ENCODE results near the gene BPIFB1.
A peak's percentile ranks its signal among the peaks of the same experiment; 100 is the strongest.

Gene BPIFB1

GRCh38 chr20:33291830-33292355, 8.9 kb downstream of the BPIFB1 start:
- no peaks in the 10 kb centered on the region for H3K36me3 ChIP-seq (ENCODE audit: control insufficient read depth in 2 of 2, insufficient read depth in 1 of 2, low read length in 2 of 2)
- no peaks in the 10 kb centered on the region for H3K4me1 ChIP-seq (ENCODE audit: control insufficient read depth, insufficient read depth, low read length)
- H3K4me3 ChIP-seq (ENCODE audit: low read depth, low read length): no peak overlapping the region
- no peak overlapping the region for H3K27ac ChIP-seq (ENCODE audit: extremely low read depth, low read depth, low read length)
- ChIA-PET POLR2A (no interaction called here), CTCF (interaction anchor here (0.7 to 5.5 kb wide), 19 partner anchors 9 to 435 kb away, joined by 3 to 73 read pairs (median 4); partner anchors contain the start of gene BPIFB1)
- TF ChIP-seq ZNF654 (tag by site-specific recombination; IDR thresholded peaks at IDR 0.05; ENCODE audit: low read depth) (peak; percentile 29), CTCF (tag by site-specific recombination; IDR thresholded peaks at IDR 0.05) (peak; percentile 60; the same call in 1 of the 2 replicates), ZBTB8A (tag by site-specific recombination; IDR thresholded peaks at IDR 0.05) (no peak)
- no peaks in the 10 kb centered on the region for H3K9me3 ChIP-seq (ENCODE audit: control insufficient read depth, insufficient read depth, low read depth, low read length)

- ChIA-PET CTCF (interaction anchor here (0.6 to 1.5 kb wide), 6 partner anchors 7 to 622 kb away, joined by 3 to 6 read pairs (median 3); no protein-coding TSS in a partner anchor), POLR2A (no interaction called here)
- no peak overlapping the region for H3K27ac ChIP-seq (ENCODE audit: extremely low read depth, low read depth, low read length)
- TF ChIP-seq ZBTB48 (tag by site-specific recombination; IDR thresholded peaks at IDR 0.05) (no peak), ZNF202 (tag by site-specific recombination; IDR thresholded peaks at IDR 0.05; ENCODE audit: borderline replicate concordance) (no peak), ZNF785 (tag by site-specific recombination; IDR thresholded peaks at IDR 0.05) (no peak), ZNF518A (tag by site-specific recombination; conservative IDR thresholded peaks at IDR 0.05; ENCODE audit: low read depth) (no peak), EGR2 (tag by site-specific recombination; IDR thresholded peaks at IDR 0.05; ENCODE audit: low read depth) (no peak), HOXA7 (CRISPR knock-in tag; IDR thresholded peaks at IDR 0.05; ENCODE audit: borderline replicate concordance) (no peak), ZNF366 (tag by site-specific recombination; conservative IDR thresholded peaks at IDR 0.05) (no peak), ZNF670 (tag by site-specific recombination; IDR thresholded peaks at IDR 0.05; ENCODE audit: low read depth) (no peak), ZNF48 (tag by site-specific recombination; IDR thresholded peaks at IDR 0.05) (no peak)
- no peaks in the 10 kb centered on the region for H3K36me3 ChIP-seq (ENCODE audit: control insufficient read depth in 2 of 2, insufficient read depth in 1 of 2, low read length in 2 of 2)
- no peak overlapping the region for H3K4me3 ChIP-seq (ENCODE audit: low read depth, low read length)
- no peaks in the 10 kb centered on the region for H3K4me1 ChIP-seq (ENCODE audit: control insufficient read depth, insufficient read depth, low read length)
- no peaks in the 10 kb centered on the region for H3K9me3 ChIP-seq (ENCODE audit: control insufficient read depth, insufficient read depth, low read depth, low read length)
Observed at GRCh38 chr20:33296206-33296605, 13.2 kb downstream of the BPIFB1 start.

- POLR2A ChIA-PET: no interaction called here
- CTCF ChIA-PET: interaction anchor here (0.9 to 3.0 kb wide), 6 partner anchors 9 to 180 kb away, joined by 4 to 26 read pairs (median 6); no protein-coding TSS in a partner anchor
- H3K4me3 ChIP-seq (ENCODE audit: low read depth, low read length): no peak overlapping the region
- no peak overlapping the region for H3K27ac ChIP-seq (ENCODE audit: extremely low read depth, low read depth, low read length)
- no peaks in the 10 kb centered on the region for H3K36me3 ChIP-seq (ENCODE audit: control insufficient read depth in 2 of 2, insufficient read depth in 1 of 2, low read length in 2 of 2)
- no peaks in the 10 kb centered on the region for H3K4me1 ChIP-seq (ENCODE audit: control insufficient read depth, insufficient read depth, low read length)
- H3K9me3 ChIP-seq (ENCODE audit: control insufficient read depth, insufficient read depth, low read depth, low read length): no peaks in the 10 kb centered on the region
- no peak for TF ChIP-seq ZNF48 (tag by site-specific recombination; IDR thresholded peaks at IDR 0.05)
- no peak for TF ChIP-seq CTCF (tag by site-specific recombination; IDR thresholded peaks at IDR 0.05)
- TF ChIP-seq KLF7 (tag by site-specific recombination; IDR thresholded peaks at IDR 0.05; ENCODE audit: borderline replicate concordance): no peak
- no peak for TF ChIP-seq ZNF830 (tag by site-specific recombination; IDR thresholded peaks at IDR 0.05; ENCODE audit: low read depth)
- TF ChIP-seq ZNF530 (tag by site-specific recombination; IDR thresholded peaks at IDR 0.05; ENCODE audit: low read depth): no peak
- TF ChIP-seq ZSCAN4 (tag by site-specific recombination; IDR thresholded peaks at IDR 0.05): no peak
- no peak for TF ChIP-seq ZBTB8A (tag by site-specific recombination; IDR thresholded peaks at IDR 0.05)
- no peak for TF ChIP-seq ZNF133 (tag by site-specific recombination; IDR thresholded peaks at IDR 0.05)
Observed at GRCh38 chr20:33298391-33298790, 15.4 kb downstream of the BPIFB1 start.
